GM21447 (cell line): Measurements from ENCODE around the gene LHX2.

ENCODE experiments used
- ATAC-seq: cut with Tn5 transposase; IDR thresholded peaks from one replicate; pipeline ENCODE4 v1.9.1; 2021; ENCODE audit not compliant: unreplicated experiment

LHX2 gene

GRCh38 chr9:124012368-124013301, 1.1 kb downstream of the LHX2 start:
- ATAC-seq, result no peak

- no peak for ATAC-seq
These were observed 2.0 kb downstream of the LHX2 start for GRCh38 chr9:124013309-124014210.

- ATAC-seq, result no peak
These were observed 2.8 kb downstream of the LHX2 start for GRCh38 chr9:124014211-124014955.

GRCh38 chr9:124014956-124015660, 3.5 kb downstream of the LHX2 start:
- no peak for ATAC-seq

- no peak for ATAC-seq
These were observed 4.1 kb downstream of the LHX2 start for GRCh38 chr9:124015661-124016131.

- no peak for ATAC-seq
These were observed 4.8 kb downstream of the LHX2 start for GRCh38 chr9:124016175-124017050.

GRCh38 chr9:124017051-124017928, 5.7 kb downstream of the LHX2 start:
- no peak for ATAC-seq

GRCh38 chr9:124017929-124018729, 6.6 kb downstream of the LHX2 start:
- ATAC-seq, result no peak

- no peak for ATAC-seq
These were observed 7.4 kb downstream of the LHX2 start for GRCh38 chr9:124018730-124019697.

- ATAC-seq, result no peak
These were observed 8.4 kb downstream of the LHX2 start for GRCh38 chr9:124019771-124020519.

- ATAC-seq, result no peak
These were observed 9.2 kb downstream of the LHX2 start for GRCh38 chr9:124020520-124021384.

GRCh38 chr9:124021385-124021769, 9.8 kb downstream of the LHX2 start:
- ATAC-seq, result no peak

- no peak for ATAC-seq
These were observed 10.9 kb downstream of the LHX2 start for GRCh38 chr9:124022201-124023121.

GRCh38 chr9:124024107-124024506, 12.5 kb downstream of the LHX2 start:
- no peak for ATAC-seq
